ENCODE measurements around the gene PTGS1. TPM values are rescaled to one million over a fixed set of nuclear protein-coding genes. Genes with fewer than 3 reads are reported as not detected.
A peak's percentile ranks its signal among the peaks of the same experiment; 100 is the strongest.

Gene PTGS1
- total RNA-seq, 1 donor = 2.5 TPM

- TF ChIP-seq, protein P1, sequence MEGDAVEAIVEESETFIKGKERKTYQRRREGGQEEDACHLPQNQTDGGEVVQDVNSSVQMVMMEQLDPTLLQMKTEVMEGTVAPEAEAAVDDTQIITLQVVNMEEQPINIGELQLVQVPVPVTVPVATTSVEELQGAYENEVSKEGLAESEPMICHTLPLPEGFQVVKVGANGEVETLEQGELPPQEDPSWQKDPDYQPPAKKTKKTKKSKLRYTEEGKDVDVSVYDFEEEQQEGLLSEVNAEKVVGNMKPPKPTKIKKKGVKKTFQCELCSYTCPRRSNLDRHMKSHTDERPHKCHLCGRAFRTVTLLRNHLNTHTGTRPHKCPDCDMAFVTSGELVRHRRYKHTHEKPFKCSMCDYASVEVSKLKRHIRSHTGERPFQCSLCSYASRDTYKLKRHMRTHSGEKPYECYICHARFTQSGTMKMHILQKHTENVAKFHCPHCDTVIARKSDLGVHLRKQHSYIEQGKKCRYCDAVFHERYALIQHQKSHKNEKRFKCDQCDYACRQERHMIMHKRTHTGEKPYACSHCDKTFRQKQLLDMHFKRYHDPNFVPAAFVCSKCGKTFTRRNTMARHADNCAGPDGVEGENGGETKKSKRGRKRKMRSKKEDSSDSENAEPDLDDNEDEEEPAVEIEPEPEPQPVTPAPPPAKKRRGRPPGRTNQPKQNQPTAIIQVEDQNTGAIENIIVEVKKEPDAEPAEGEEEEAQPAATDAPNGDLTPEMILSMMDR (IDR thresholded peaks at IDR 0.05; ENCODE audit: extremely low read depth, low read depth, low read length) = no peak
- peaks cover 18% of the 10 kb centered on the region for H3K4me1 ChIP-seq (ENCODE audit: insufficient read depth, low read length)
Measured at GRCh38 chr9:122377241-122378164, 6.7 kb downstream of the PTGS1 start.

GRCh38 chr9:122378236-122378635 lies 7.4 kb downstream of the PTGS1 start:
- H3K4me2 ChIP-seq (ENCODE audit: insufficient read depth, low read length) = no peak overlapping the region
- no peaks in the 10 kb centered on the region for H3K9me3 ChIP-seq (ENCODE audit: low read depth, low read length)
- no peaks in the 10 kb centered on the region for H4K20me1 ChIP-seq (ENCODE audit: insufficient read depth, low read length)
- TF ChIP-seq, protein P1 (IDR thresholded peaks at IDR 0.05; ENCODE audit: extremely low read depth, low read depth, low read length) = no peak
- H3K27me3 ChIP-seq (ENCODE audit: insufficient read depth, low read length) = no peaks in the 10 kb centered on the region
- H3K27ac ChIP-seq (ENCODE audit: low read depth, low read length) = no peak overlapping the region
- peaks cover 24% of the 10 kb centered on the region for H3K4me1 ChIP-seq (ENCODE audit: insufficient read depth, low read length)
- H2AFZ ChIP-seq (ENCODE audit: low read length) = no peak overlapping the region
- no peak overlapping the region for H3K4me3 ChIP-seq (ENCODE audit: insufficient read depth, low read length)
- no peak for DNase-seq (ENCODE audit: insufficient read length, low spot score, missing footprints)
- no peaks in the 10 kb centered on the region for H3K36me3 ChIP-seq (ENCODE audit: insufficient read depth, low read length)
- no peaks in the 10 kb centered on the region for H3K79me2 ChIP-seq (ENCODE audit: insufficient read depth, low read length)

More at GRCh38 chr9:122377241-122378164, 6.7 kb downstream of the PTGS1 start:
- H3K27me3 ChIP-seq (ENCODE audit: insufficient read depth, low read length) = no peaks in the 10 kb centered on the region
- no peaks in the 10 kb centered on the region for H3K79me2 ChIP-seq (ENCODE audit: insufficient read depth, low read length)
- peak; percentile 84 for DNase-seq (ENCODE audit: insufficient read length, low spot score, missing footprints)
- H3K4me2 ChIP-seq (ENCODE audit: insufficient read depth, low read length) = no peak overlapping the region
- no peaks in the 10 kb centered on the region for H3K36me3 ChIP-seq (ENCODE audit: insufficient read depth, low read length)
- H3K9me3 ChIP-seq (ENCODE audit: low read depth, low read length) = no peaks in the 10 kb centered on the region
- no peaks in the 10 kb centered on the region for H4K20me1 ChIP-seq (ENCODE audit: insufficient read depth, low read length)
- no peak overlapping the region for H2AFZ ChIP-seq (ENCODE audit: low read length)
- no peak overlapping the region for H3K4me3 ChIP-seq (ENCODE audit: insufficient read depth, low read length)
- no peak overlapping the region for H3K27ac ChIP-seq (ENCODE audit: low read depth, low read length)

GRCh38 chr9:122379340-122379739 lies 8.5 kb downstream of the PTGS1 start:
- Histone ChIP-seq H3K9me3 (ENCODE audit: low read depth, low read length) (no peaks in the 10 kb centered on the region), H3K4me3 (ENCODE audit: insufficient read depth, low read length) (no peak overlapping the region), H3K27ac (ENCODE audit: low read depth, low read length) (no peak overlapping the region), H3K79me2 (ENCODE audit: insufficient read depth, low read length) (no peaks in the 10 kb centered on the region), H2AFZ (ENCODE audit: low read length) (no peak overlapping the region), H3K4me2 (ENCODE audit: insufficient read depth, low read length) (no peak overlapping the region), H3K36me3 (ENCODE audit: insufficient read depth, low read length) (no peaks in the 10 kb centered on the region), H3K4me1 (ENCODE audit: insufficient read depth, low read length) (peaks cover 35% of the 10 kb centered on the region), H3K27me3 (ENCODE audit: insufficient read depth, low read length) (no peaks in the 10 kb centered on the region), H4K20me1 (ENCODE audit: insufficient read depth, low read length) (no peaks in the 10 kb centered on the region)
- DNase-seq (ENCODE audit: insufficient read length, low spot score, missing footprints) = no peak
- TF ChIP-seq, protein P1 (IDR thresholded peaks at IDR 0.05; ENCODE audit: extremely low read depth, low read depth, low read length) = peak; percentile 35

GRCh38 chr9:122380293-122380692 lies 9.5 kb downstream of the PTGS1 start:
- no peak overlapping the region for H2AFZ ChIP-seq (ENCODE audit: low read length)
- no peak overlapping the region for H3K4me3 ChIP-seq (ENCODE audit: insufficient read depth, low read length)
- H4K20me1 ChIP-seq (ENCODE audit: insufficient read depth, low read length) = no peaks in the 10 kb centered on the region
- H3K36me3 ChIP-seq (ENCODE audit: insufficient read depth, low read length) = no peaks in the 10 kb centered on the region
- TF ChIP-seq, protein P1 (IDR thresholded peaks at IDR 0.05; ENCODE audit: extremely low read depth, low read depth, low read length) = no peak
- H3K4me2 ChIP-seq (ENCODE audit: insufficient read depth, low read length) = no peak overlapping the region
- H3K79me2 ChIP-seq (ENCODE audit: insufficient read depth, low read length) = no peaks in the 10 kb centered on the region
- no peak overlapping the region for H3K27ac ChIP-seq (ENCODE audit: low read depth, low read length)
- H3K9me3 ChIP-seq (ENCODE audit: low read depth, low read length) = no peaks in the 10 kb centered on the region
- H3K27me3 ChIP-seq (ENCODE audit: insufficient read depth, low read length) = no peaks in the 10 kb centered on the region
- H3K4me1 ChIP-seq (ENCODE audit: insufficient read depth, low read length) = peaks cover 36% of the 10 kb centered on the region
- DNase-seq (ENCODE audit: insufficient read length, low spot score, missing footprints) = no peak

All from osteoblast (primary cell).